Measurements from ENCODE around the gene AK9. TPM values are rescaled to one million over a fixed set of nuclear protein-coding genes. Genes with fewer than 3 reads are reported as not detected.

AK9 gene
- total RNA-seq, 1 experiment from 2014 or later, result 2.3 TPM

GRCh38 chr6:109466212-109466923, 224.6 kb downstream of the AK9 start:
- no peak overlapping the region for H3K27ac ChIP-seq (ENCODE audit: low read length)
- intact Hi-C loops (cut with micrococcal nuclease; ENCODE audit: unreplicated experiment) (no loop called here), in situ Hi-C loops (cut with HindIII; ENCODE audit: low pct_unique_long_range_greater_than_20kb, low sequenced_read_pairs) (no loop called here)
- H3K9me3 ChIP-seq (ENCODE audit: control insufficient read depth, insufficient read depth, low read depth, low read length), result no peaks in the 10 kb centered on the region
- H3K4me1 ChIP-seq (ENCODE audit: control insufficient read depth, insufficient read depth, low read length), result no peaks in the 10 kb centered on the region
- ChIA-PET POLR2A (no interaction called here), CTCF (no interaction called here)
- no peak overlapping the region for H3K4me3 ChIP-seq (ENCODE audit: low read depth in 2 of 2, low read length in 2 of 2)
- peaks cover 45% of the 10 kb centered on the region for H3K36me3 ChIP-seq (ENCODE audit: control insufficient read depth, insufficient read depth, low read length)
- TF ChIP-seq REST (IDR thresholded peaks at IDR 0.05; ENCODE audit: insufficient read depth in 1 of 2, low read depth in 2 of 2, low read length in 1 of 2), result no peak
- no peak for TF ChIP-seq CTCF (IDR thresholded peaks at IDR 0.05)
- no peak for DNase-seq (ENCODE audit: low read depth, low spot score)
- ATAC-seq, result no peak
- no peaks in the 10 kb centered on the region for H3K27me3 ChIP-seq (ENCODE audit: control insufficient read depth, insufficient read depth, low read length)
- no TSS peak for BruUV-seq (replicated peaks)

GRCh38 chr6:109465772-109466171, 225.2 kb downstream of the AK9 start:
- DNase-seq (ENCODE audit: low read depth, low spot score) (no peak), ATAC-seq (peak; percentile 13; the same call in 1 of the 2 replicates)
- in situ Hi-C loops (cut with HindIII; ENCODE audit: low pct_unique_long_range_greater_than_20kb, low sequenced_read_pairs), result no loop called here
- no peak overlapping the region for H3K4me3 ChIP-seq (ENCODE audit: low read depth in 2 of 2, low read length in 2 of 2)
- CTCF ChIA-PET, result no interaction called here
- no peaks in the 10 kb centered on the region for H3K9me3 ChIP-seq (ENCODE audit: control insufficient read depth, insufficient read depth, low read depth, low read length)
- no peaks in the 10 kb centered on the region for H3K27me3 ChIP-seq (ENCODE audit: control insufficient read depth, insufficient read depth, low read length)
- TF ChIP-seq POLR2AphosphoS5 (IDR thresholded peaks at IDR 0.05; ENCODE audit: low read depth, low read length) (no peak), REST (IDR thresholded peaks at IDR 0.05; ENCODE audit: insufficient read depth in 1 of 2, low read depth in 2 of 2, low read length in 1 of 2) (no peak), TCF7L2 (IDR thresholded peaks at IDR 0.05; ENCODE audit: low read depth, low read length) (no peak)
- peaks cover 45% of the 10 kb centered on the region for H3K36me3 ChIP-seq (ENCODE audit: control insufficient read depth, insufficient read depth, low read length)
- POLR2A ChIA-PET, result no interaction called here
- intact Hi-C loops (cut with micrococcal nuclease; ENCODE audit: unreplicated experiment), result no loop called here
- H3K27ac ChIP-seq (ENCODE audit: low read length), result no peak overlapping the region
- no TSS peak for BruUV-seq (replicated peaks)
- no peaks in the 10 kb centered on the region for H3K4me1 ChIP-seq (ENCODE audit: control insufficient read depth, insufficient read depth, low read length)
